D341Med (cell line): ENCODE data around the gene TRPC1.
A peak's percentile ranks its signal among the peaks of the same experiment; 100 is the strongest.
"Not testable (repeated sequence)": the region's sequence is repeated elsewhere in the genome, so short reads cannot be mapped to it uniquely, and the experiment has no call there.

ENCODE experiments used
- DNase-seq: peaks from one replicate; pipeline ENCODE4 v3.0.0; 2012; ENCODE audit warnings: low spot score

Gene TRPC1

DNA sequence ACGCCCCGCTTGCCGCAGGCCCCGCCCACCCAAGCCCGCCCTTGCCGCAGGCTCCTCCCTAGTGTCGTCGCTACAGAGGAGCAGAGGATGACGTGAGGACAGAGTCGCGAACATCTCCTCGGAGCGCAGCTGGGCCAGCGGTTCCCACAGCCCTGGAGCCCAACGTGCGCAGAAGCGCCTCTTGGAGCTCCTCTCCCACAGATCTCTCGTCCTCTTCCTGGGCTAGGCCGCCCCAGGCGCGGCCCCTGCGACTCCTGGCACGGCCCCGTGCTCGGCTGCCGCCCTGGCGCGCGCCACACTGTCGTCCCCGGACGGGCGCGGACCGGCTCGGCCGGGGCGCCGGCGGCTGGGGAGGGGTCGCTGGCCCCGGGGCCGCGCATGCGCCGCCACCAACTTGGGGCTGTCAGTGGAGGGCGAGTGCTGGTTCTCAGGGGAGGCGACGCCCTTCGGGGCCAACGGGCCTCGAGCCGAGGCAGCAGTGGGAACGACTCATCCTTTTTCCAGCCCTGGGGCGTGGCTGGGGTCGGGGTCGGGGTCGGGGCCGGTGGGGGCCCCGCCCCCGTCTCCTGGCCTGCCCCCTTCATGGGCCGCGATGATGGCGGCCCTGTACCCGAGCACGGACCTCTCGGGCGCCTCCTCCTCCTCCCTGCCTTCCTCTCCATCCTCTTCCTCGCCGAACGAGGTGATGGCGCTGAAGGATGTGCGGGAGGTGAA is at the start of gene TRPC1:
Gene TRPC1 (plus strand): TSS at position 67 of the 714 bp plus-strand sequence. CDS start 526 bp downstream, at position 593.
- DNase-seq: peak; percentile 97

DNA sequence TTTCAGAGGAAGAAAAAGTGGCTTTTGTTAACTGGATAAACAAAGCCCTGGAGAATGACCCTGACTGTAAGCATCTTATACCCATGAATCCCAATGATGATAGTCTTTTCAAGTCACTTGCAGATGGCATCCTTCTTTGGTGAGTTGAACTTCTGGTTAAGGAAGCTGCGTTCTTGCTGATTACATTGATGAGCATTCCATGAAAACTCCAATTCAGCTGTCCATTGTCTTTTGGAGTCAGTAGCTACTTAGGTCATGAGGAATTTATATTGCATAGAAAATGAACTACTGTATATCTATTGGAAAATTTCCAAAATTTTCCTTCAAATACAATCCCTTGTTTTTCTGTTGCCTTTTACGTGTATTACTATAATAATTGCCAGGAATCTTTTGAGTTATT is 47.7 kb upstream of the TRPC1 start:
- DNase-seq: no peak

DNA sequence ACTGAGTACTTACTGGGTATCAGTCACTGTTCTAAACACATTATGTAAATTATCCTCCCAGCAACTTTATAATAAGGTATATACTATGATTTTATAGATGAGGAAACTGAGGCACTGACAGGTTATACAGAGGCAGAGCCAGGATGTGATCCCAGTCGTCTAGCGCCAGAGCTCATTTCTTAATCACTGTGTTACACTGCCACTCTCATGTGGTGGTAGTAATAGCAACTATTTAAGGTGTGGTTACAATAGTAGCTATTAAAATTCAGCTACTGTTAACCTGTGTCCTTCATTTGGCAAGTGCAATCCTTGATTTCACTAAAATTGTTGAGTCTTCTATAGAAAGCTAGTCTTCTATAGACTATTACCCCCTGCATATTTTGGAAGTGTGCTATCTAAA is 43.1 kb upstream of the TRPC1 start:
- DNase-seq: no peak

DNA sequence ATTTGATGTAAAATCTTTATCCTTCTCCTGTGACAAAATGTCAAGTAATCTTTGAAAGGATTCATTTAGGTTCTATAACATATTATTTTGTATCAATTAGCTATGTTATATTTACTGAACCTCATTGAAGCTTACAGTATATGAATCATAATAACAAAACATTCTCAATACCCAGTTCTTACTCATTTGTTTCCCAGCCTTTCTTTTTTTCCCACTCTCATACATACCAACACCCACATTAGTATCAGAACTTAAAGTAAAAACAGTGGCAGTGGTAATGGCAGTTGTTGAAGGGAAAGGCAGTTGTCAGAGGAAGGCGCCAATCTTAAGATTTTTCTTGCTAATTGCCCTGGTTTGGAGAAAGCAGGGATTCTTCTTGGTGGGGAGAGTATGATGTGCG is 33.2 kb upstream of the TRPC1 start:
- no peak for DNase-seq

DNA sequence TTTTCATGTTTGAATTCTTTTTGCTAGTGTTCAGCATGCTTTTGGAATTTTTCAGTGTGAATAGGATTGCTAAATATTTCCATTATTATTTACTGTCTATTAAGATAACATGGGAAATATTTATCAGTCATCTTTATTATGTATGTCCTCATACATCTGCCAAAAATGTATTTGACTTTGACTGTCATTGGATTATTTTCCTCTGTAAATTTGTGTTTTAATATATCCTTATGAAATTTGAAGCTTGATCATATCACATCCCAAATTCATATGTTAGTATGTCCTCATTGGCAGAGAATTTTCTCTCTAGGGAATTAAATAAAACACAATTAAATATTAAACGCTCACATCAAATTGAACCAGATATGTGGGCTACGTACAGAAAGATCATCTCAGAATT is 32.3 kb upstream of the TRPC1 start:
- DNase-seq: no peak

DNA sequence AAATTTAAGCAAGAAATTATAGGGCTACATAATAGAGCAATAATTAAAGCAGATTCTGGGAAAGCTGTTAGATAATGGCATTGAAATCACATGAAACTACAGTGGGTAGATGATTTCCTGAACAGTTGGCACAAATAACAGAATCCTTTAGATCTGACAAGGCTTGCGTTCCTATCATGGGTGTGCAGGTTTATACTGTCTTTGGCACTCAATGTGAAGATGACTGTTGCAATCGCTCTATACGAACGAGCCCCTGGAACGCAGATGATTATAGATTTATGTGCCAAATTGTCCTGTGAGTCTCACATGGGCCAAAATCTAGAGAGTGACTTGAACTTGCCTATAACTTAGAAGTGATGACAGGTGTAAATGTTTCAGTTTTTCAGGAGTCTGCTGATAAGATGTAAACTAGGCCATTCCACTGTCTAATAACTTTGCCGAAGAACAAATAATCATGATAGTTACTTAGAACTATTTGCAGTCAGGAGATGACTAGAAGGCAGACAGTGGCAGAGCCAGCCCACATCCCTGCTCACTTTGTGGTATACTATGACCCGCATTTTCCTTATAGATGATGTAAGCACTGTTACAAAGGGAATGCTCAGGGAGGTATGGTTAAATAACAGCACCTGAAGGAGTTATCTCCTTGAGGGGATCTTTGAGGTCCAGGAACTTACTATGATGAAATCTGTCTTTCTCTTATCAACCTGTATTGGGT is 30.5 kb upstream of the TRPC1 start:
- DNase-seq: no peak

DNA sequence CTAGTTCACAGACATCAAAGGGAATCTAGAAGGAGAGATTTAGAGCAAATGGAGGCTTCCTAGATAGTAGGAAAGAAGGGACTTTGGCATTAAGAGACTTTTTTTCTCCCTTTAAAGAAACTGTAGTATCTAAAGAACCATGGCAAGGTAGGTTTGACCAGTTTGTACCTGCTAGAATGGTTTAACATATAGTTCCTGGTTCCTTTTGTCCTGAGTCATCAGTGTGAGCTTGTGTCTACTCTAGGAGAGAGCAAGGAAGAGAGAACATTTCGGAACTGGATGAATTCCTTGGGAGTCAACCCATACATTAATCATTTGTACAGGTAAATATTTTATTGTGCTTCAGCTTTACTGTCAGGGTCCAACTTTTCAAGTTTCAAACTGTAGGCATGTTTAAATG is 29.6 kb upstream of the TRPC1 start:
- DNase-seq: no peak

DNA sequence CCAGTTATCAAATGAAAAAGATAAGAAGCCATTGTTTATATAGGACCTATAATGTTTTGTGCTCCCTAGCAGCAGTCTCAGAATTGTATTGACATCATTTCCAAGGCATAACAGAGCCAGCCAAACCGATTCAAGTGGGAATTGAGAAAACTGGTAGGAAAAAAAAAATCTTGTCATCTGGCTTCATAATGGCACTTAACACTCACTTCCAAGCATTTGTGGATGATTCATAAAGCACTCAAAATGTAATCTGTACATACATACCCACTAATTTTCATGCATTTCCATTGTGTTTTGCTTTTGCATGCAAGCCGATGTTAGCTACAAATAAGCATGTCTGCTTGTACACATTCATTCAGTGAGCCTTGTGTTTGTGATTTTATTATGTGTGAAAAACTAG is 18.6 kb upstream of the TRPC1 start:
- no peak for DNase-seq

DNA sequence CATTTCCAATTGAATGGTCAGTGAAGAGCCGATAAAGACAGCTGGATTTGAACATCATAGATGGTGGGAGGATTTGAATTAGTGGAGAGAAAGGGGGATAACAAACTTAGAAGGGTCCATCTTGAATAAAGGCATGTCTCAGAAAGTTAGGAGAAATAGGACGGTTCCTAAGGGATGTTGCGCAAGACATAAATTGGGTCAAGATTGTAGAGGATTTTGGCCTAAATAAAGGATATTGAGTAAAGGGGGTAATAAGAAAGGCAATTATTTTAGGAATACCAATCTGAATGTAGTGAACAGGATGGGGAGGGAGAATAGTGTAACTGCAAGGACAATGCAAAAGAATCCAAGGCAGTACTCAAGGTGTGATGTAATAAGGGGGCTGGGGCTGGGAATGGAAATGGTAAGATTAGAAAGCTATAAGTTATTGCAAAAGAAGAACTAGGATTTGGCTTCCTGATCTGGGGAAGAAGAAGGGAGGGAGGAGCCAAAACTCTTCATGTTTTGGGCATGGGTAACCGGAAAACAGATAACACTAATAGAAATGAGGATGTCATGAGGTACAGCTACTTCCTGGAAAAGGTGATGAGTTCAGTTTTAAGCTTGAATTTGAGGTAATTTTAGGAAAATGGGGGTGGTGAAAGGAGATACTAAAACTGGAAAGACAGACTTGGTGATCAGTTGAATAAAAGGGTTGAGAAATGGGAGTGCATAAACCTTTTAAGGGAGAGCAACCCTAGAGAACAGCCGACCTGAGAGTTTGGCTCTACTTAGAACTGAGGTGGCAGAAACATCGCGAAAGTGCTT is 17.3 kb upstream of the TRPC1 start:
- DNase-seq: no peak

DNA sequence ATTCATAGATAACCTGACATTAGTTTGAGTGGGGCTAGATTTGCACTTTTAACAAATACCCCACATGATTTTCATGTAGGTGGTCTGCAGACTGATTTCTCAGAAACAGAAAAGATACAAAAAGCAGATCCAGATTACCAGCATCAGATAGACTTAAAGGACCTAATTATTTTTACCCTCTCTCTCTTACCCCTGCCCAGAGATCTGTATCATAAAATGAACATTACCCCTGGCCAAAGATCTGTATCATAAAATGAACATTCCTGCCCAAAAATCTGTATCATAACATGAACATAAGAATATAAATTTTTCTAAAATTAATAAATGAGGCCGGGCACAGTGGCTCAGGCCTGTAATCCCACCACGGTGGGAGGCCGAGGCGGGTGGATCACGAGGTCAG is 14.6 kb upstream of the TRPC1 start:
- DNase-seq: no peak

DNA sequence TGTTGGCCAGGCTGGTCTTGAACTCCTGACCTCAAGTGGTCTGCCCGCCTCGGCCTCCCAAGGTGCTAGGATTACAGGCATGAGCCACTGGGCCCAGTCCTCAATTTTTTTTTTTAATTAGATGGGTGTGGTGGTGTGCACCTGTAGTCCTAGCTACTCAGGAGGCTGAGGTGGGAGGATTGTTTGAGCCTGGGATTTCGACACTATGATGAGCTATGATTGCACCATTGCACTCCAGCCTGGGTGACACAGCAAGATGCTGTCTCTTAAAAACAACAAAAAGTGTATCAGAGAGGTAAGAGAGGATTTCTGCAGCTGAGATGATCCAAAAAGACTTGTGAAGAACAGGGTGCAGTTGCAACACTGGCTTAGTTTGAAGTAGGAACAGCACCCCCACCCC is 9.0 kb upstream of the TRPC1 start:
- DNase-seq: not testable (repeated sequence)

DNA sequence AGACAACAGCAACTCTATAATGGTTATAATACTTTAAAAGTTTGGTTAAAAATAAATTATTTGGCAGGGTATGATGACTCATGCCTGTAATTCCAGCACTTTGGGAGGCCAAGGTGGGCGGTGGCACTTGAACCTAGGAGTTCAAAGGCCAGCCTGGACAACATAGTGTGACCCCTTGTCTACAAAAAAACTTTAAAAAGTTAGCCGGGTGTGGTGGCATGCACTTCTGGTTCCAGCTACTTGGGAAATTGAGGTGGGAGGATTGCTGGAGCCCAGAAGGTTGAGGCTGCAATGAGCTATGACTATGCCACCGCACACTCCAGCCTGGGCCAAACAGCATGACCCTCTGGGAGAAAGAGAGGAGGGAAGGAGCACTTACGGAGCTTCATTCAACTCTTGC is 7.7 kb upstream of the TRPC1 start:
- no peak for DNase-seq

DNA sequence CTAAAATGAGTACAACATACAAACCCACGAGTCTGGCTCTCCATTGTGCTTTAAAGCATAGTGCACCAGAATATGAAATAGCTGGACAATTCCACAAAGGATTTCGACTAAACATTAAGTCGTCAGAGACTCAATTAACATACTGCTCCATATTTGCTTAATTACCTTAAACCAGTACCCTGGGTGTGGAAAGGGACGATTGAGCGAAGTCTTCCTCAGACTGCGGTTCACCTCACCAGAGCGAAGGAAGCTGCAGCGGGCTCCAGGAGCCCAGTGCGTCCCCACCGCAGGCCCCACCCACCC is 218 bp upstream of the TRPC1 start:
- no peak for DNase-seq

DNA sequence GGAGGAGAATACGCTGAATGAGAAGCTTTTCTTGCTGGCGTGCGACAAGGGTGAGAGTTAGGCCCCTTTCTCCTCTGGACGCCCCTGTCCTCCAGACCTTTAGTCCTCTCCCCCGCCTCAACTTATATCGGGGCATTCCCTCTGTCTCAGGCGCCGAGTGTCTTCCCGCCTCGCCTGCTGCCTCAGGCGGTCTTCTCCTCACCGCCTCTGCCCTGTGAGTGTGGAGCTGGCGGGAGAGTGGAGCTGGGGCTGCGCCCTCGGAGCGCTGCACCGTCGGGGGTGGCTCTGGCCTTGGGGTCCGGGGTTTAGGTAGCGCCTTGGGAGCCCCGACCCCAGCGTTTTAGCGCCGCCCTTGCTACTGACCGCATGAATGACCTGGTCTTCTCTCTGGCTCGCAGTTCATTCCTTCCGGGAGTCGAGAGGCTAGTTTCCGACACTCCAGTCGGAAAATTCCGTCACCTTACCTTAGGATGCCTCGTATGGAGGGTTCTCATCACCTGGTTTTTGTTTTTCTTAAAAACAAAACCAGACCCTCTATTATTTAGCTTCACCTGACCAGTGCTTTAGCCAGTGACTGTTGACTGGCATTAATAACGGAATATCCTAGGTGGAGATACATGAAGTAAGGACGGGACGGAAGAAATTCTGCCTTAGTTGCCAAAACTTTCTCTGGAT is 985 bp downstream of the TRPC1 start:
- DNase-seq: peak; percentile 65

DNA sequence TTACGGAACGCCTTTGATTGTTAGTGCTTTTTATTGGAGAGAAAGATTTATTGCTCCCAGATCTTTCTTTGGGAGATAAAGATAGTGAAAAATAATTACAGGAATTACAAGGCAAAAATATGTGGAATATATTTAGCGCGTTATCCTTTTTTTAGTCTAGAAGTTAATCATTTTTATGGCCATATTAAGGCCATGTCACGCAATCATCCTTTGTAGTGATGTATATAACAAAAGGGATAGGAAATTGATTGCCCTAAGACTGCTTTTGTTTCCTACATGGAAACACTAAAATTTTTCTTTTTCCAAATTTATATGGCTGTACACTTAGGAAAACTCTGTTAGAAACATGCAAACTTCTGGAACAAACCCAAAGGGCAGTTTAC is 1.5 kb downstream of the TRPC1 start:
- DNase-seq: no peak

DNA sequence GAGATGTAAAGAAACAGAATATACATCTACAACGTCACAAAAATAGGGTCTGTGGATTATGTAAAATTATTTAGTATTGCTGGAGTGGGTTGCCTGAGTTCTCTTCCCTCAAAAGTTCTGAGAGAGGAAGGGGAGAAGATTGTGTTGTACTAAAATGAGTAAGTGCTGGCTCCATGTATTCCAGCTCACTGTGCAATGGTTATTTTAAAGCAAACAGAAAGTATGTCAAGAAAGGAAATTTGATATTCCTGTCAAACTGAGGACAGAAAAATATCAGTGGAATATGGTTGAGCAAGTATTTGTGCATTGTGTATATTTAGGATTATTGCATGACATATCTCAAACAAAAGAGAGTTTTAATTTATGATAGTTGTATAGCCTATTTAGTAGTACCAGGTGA is 2.2 kb downstream of the TRPC1 start:
- DNase-seq: no peak

DNA sequence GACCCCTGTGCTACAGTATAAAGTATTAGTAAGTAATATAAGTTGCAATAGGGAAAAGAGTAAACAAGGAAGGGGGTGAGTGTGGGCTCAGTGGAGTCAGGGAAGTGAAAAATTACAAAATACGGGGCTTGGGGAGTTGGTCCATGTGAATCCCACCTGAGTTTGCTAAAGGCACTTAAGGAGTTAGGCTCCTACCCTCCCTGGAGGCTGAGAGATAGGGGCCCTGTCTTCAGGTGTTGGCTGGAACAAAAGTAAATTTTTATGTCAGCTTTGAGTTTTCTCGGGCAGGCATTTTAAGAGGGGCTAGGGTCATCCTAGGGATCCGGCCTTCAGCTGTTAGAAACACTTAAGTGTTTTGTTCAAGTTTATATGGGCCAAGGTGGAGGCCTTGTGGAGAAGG is 8.2 kb downstream of the TRPC1 start:
- no peak for DNase-seq

DNA sequence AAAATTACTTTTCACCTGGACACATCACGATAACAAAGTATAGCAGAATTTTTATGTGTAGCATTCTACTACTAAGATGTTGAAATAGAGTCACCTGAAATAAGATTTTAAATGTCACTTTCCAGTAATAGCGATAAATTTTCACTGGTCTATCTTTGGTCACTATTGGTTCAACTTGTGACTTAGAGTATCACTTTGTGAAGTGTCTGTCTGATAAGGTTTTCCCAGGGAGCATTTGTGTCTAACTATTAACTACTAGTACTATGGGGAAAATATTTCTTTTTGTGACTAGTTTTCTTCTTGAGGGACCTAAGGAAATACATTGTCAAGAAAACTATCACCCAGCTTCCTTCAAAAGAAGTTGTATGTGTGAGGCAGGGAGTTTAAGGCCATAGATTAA is 11.0 kb downstream of the TRPC1 start:
- no peak for DNase-seq

DNA sequence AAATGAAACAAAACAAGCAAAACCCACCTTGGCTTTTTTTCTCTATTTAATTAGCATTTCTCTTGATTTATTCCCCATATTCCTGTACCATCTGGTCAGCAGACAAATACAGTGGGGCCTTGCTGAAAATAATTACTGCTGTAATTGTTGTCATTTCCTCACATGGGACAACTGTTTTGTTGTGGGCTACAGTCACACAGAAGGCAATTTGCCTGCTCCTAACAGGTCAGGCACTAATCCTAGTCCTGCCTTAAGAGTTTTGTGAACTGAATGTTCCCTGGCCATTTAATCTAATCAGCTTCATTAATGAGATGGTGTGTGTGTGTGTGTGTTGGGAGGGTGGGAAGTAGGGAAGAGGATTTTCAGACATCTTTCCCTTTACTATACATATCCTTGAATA is 11.6 kb downstream of the TRPC1 start:
- DNase-seq: peak; percentile 29

DNA sequence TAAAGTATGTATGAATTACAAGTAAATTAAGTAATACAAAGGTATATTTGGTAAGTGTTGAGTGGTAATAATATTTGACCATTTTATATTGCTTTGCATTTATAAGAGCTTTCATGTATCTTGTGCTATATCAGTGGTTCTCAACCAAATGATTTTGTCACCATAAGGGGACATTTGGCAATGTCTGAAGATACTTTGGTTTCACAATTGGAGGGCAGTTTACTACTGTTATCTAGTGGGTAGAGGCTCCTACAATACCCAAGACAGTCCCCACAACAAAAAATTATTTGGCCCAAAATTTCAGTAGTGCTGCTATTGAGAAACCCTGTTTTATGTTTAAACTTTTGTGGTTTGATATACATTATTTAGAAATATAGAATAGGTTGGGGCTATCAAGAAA is 14.6 kb downstream of the TRPC1 start:
- DNase-seq: no peak

DNA sequence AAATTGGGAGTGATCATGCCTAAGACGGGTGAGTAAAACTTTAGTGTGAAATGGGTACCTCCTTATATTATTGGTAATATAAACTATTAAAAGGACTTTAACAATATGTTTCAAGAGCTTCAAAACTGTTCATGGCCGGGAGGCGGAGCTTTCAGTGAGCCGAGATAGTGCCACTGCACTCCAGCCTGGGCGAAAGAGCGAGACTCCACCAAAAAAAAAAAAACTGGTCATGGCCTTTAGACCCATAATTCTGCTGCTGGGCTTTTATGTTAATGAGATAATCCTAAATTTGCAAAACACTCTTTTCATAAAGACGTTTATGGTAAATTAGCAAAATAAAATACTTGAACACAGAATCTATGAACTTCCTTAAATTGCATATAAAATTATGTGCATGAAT is 22.8 kb downstream of the TRPC1 start:
- no peak for DNase-seq

DNA sequence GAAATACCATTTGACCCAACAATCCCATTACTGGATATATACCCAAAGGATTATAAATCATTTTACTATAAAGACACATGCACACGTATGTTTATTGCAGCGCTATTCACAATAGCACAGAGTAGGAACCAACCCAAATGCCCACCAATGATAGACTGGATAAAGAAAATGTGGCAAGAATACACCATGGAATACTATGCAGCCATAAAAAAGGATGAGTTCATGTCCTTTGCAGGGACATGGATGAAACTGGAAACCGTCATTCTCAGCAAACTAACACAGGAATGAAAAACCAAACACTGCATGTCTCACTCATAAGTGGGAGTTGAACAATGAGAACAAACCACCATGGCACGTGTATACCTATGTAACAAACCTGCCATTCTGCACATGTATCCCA is 26.7 kb downstream of the TRPC1 start:
- DNase-seq: not testable (repeated sequence)

DNA sequence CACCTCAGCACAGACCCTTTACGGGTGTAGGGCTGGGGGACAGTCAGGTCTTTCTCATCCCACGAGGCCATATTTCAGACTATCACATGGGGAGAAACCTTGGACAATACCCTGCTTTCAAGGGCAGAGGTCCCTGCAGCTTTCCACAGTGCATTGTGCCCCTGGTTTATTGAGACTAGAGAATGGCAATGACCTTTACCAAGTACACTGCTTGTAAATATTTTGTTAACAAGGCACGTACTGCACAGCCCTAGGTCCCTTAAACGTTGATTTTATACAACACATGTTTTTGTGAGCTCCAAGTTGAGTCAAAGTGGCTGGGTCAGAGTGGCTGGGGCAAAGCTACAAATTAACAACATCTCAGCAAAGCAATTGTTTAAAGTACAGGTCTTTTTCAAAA is 28.8 kb downstream of the TRPC1 start:
- DNase-seq: not testable (repeated sequence)
